ENCODE measurements around the gene AQP7.

DNA sequence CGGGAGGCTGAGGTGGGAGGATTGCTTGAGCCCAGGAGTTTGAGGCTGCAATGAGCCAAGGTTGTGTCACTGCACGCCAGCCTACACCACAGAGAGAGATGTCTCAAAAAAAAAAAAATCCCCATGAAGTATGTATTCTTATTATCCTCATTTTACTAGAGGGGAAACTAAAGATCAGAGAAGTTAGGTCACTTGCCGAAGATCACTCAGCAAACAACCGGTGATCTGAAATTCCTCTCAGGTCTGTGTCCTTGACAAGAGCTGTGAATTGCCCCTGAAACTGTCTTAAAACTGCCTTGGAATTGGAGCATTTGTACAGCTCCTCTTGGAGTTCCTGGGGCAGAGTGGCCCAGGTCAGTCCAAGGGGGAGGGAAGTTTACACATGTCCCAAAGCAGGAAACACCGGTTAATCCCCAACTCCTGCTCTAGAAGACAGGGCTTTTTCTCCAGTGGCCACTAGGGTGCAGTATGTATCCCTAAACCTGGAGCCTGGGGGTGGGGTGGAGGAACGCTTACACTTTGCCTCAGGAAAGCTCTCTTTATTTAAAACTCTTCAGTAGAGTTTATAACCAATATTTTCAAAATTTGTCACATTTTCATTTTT lies 27.6 kb downstream of the AQP7 start:
- TF ChIP-seq, protein P1, sequence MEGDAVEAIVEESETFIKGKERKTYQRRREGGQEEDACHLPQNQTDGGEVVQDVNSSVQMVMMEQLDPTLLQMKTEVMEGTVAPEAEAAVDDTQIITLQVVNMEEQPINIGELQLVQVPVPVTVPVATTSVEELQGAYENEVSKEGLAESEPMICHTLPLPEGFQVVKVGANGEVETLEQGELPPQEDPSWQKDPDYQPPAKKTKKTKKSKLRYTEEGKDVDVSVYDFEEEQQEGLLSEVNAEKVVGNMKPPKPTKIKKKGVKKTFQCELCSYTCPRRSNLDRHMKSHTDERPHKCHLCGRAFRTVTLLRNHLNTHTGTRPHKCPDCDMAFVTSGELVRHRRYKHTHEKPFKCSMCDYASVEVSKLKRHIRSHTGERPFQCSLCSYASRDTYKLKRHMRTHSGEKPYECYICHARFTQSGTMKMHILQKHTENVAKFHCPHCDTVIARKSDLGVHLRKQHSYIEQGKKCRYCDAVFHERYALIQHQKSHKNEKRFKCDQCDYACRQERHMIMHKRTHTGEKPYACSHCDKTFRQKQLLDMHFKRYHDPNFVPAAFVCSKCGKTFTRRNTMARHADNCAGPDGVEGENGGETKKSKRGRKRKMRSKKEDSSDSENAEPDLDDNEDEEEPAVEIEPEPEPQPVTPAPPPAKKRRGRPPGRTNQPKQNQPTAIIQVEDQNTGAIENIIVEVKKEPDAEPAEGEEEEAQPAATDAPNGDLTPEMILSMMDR (IDR thresholded peaks at IDR 0.05; ENCODE audit: poor library complexity, severe bottlenecking), result peak; percentile 80
- TF ChIP-seq, protein P2, sequence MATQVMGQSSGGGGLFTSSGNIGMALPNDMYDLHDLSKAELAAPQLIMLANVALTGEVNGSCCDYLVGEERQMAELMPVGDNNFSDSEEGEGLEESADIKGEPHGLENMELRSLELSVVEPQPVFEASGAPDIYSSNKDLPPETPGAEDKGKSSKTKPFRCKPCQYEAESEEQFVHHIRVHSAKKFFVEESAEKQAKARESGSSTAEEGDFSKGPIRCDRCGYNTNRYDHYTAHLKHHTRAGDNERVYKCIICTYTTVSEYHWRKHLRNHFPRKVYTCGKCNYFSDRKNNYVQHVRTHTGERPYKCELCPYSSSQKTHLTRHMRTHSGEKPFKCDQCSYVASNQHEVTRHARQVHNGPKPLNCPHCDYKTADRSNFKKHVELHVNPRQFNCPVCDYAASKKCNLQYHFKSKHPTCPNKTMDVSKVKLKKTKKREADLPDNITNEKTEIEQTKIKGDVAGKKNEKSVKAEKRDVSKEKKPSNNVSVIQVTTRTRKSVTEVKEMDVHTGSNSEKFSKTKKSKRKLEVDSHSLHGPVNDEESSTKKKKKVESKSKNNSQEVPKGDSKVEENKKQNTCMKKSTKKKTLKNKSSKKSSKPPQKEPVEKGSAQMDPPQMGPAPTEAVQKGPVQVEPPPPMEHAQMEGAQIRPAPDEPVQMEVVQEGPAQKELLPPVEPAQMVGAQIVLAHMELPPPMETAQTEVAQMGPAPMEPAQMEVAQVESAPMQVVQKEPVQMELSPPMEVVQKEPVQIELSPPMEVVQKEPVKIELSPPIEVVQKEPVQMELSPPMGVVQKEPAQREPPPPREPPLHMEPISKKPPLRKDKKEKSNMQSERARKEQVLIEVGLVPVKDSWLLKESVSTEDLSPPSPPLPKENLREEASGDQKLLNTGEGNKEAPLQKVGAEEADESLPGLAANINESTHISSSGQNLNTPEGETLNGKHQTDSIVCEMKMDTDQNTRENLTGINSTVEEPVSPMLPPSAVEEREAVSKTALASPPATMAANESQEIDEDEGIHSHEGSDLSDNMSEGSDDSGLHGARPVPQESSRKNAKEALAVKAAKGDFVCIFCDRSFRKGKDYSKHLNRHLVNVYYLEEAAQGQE (IDR thresholded peaks at IDR 0.05; ENCODE audit: borderline replicate concordance), result no peak
- TF ChIP-seq EP300 (conservative IDR thresholded peaks at IDR 0.05; ENCODE audit: poor library complexity, severe bottlenecking) (no peak), EZH2 (IDR thresholded peaks at IDR 0.05; ENCODE audit: borderline replicate concordance, insufficient read depth, low read length, poor library complexity, severe bottlenecking) (no peak), RAD21 (conservative IDR thresholded peaks at IDR 0.05) (peak; percentile 68), TAF1 (IDR thresholded peaks at IDR 0.05; ENCODE audit: low read depth) (no peak)

Measured in neural cell (in vitro differentiated cells).